GM06990 (cell line): Measurements from ENCODE around the gene HP1BP3.
A peak's percentile ranks its signal among the peaks of the same experiment; 100 is the strongest.

ENCODE experiments used
- DNase-seq: peaks from one replicate; pipeline ENCODE4 v3.0.0-alpha.2; 2011; ENCODE audit not compliant: insufficient read length; ENCODE audit errors: extremely low read depth
- H3K27me3 ChIP-seq: replicated peaks from 2 replicates; pipeline ENCODE4 v1.6.0; 2011; ENCODE audit warnings: low read length; ENCODE audit not compliant: control insufficient read depth, insufficient read depth
- H3K36me3 ChIP-seq: 2 replicates; pipeline ENCODE4 v1.5.1; 2011; ENCODE audit warnings: low read length; ENCODE audit not compliant: control insufficient read depth, insufficient read depth
- H3K4me3 ChIP-seq: replicated peaks from 2 replicates; pipeline ENCODE4 v1.5.1; 2011; ENCODE audit warnings: low read depth, mild to moderate bottlenecking, control low read depth, low read length
- CTCF ChIP-seq: IDR thresholded peaks from 2 replicates; pipeline ENCODE4 v1.5.1; 2011; ENCODE audit warnings: low read length, control low read depth, mild to moderate bottlenecking, inconsistent platforms; ENCODE audit not compliant: insufficient read depth, poor library complexity, severe bottlenecking

Gene HP1BP3

GRCh38 chr1:20703124-20703756 is 83.9 kb downstream of the HP1BP3 start:
- no peak for DNase-seq
- no peaks in the 10 kb centered on the region for H3K36me3 ChIP-seq

GRCh38 chr1:20702416-20702815 is 84.7 kb downstream of the HP1BP3 start:
- Histone ChIP-seq H3K27me3 (no peaks in the 10 kb centered on the region; the same call in none of the 2 replicates), H3K4me3 (no peak overlapping the region), H3K36me3 (no peaks in the 10 kb centered on the region)
- no peak for DNase-seq
- TF ChIP-seq CTCF = peak; percentile 50

More at GRCh38 chr1:20703124-20703756, 83.9 kb downstream of the HP1BP3 start:
- H3K27me3 ChIP-seq = no peaks in the 10 kb centered on the region; the same call in 1 of the 2 replicates
- no peak for TF ChIP-seq CTCF
- H3K4me3 ChIP-seq = no peak overlapping the region

DNA sequence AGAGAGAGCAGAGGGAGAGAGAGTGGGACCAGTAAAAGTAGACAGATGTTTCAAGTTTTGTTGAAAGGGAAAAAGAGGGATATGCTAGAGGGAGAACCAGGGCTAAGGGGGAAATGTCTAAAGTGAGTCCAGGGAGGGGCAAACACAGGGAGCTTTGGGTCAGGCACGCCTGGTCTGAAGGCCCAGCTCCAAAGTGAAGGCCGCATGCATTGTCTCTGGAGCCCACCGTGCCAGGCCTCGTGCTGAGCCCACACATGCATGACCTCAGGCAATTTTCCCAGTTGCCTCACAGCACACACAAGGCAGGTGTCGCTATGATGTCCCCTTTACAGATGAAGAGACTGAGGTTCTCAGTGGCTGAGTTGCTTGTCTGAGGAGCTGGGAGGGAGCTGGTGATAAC is 85.3 kb downstream of the HP1BP3 start:
- no peak overlapping the region for H3K4me3 ChIP-seq
- no peaks in the 10 kb centered on the region; the same call in none of the 2 replicates for H3K27me3 ChIP-seq
- TF ChIP-seq CTCF = no peak
- no peaks in the 10 kb centered on the region for H3K36me3 ChIP-seq
- no peak for DNase-seq

GRCh38 chr1:20701446-20701845 is 85.7 kb downstream of the HP1BP3 start:
- Histone ChIP-seq H3K27me3 (no peaks in the 10 kb centered on the region; the same call in 1 of the 2 replicates), H3K36me3 (no peaks in the 10 kb centered on the region), H3K4me3 (no peak overlapping the region)
- no peak for DNase-seq
- TF ChIP-seq CTCF = no peak

- Histone ChIP-seq H3K27me3 (no peaks in the 10 kb centered on the region; the same call in 1 of the 2 replicates), H3K36me3 (no peaks in the 10 kb centered on the region), H3K4me3 (no peak overlapping the region)
- no peak for TF ChIP-seq CTCF
- no peak for DNase-seq
Measured at GRCh38 chr1:20700636-20701215, 86.4 kb downstream of the HP1BP3 start.
